A549 (cell line): ENCODE results near the gene ZNRD2. TPM values are rescaled to one million over a fixed set of nuclear protein-coding genes. Genes with fewer than 3 reads are reported as not detected.

ENCODE experiments used
- ATAC-seq, 2 experiments: fragments of 200-7000 bp in 1 of 2; fragments of >200 bp in 1 of 2; cut with Nextera tagmentation in 1 of 2; cut with Tn5 transposase in 1 of 2; 3 replicates each; pipeline versions ENCODE4 v1.8.0 to v1.9.1; 2018 to 2020; ENCODE audit warnings: mild to moderate bottlenecking in 1 of 2, moderate library complexity in 1 of 2
- CTCF ChIA-PET: fragments of 300-600 bp; sonication (Branson Sonifier 250); formaldehyde crosslinking; extraction: SDS; loops from one replicate; lab custom pipeline; 2021; ENCODE audit warnings: antibody characterized with exemption, inconsistent platforms; lab: Yijun Ruan, JAX
- POLR2A ChIA-PET: fragments of 350-600 bp; formaldehyde crosslinking; extraction: SDS; loops from one replicate; lab custom pipeline; 2021; ENCODE audit warnings: antibody characterized with exemption, inconsistent platforms; lab: Yijun Ruan, JAX
- DNase-seq, 2 experiments: peaks; one replicate each; pipeline versions ENCODE4 v3.0.0 to v3.0.0-alpha.2; 2011 to 2016; ENCODE audit warnings: low read depth in 1 of 2, low spot score in 1 of 2
- FAIRE-seq: peaks from 2 replicates; lab custom pipeline; 2011; peaks lifted over from hg19 to GRCh38; lab: Jason Lieb, UNC
- H3K27ac ChIP-seq, 2 experiments: fragments of >200 bp; sonication (Bioruptor Twin); formaldehyde crosslinking; 3 replicates each; pipeline ENCODE4 v1.5.1; 2016 to 2017
- H3K4me1 ChIP-seq: fragments of >200 bp; sonication (Bioruptor Twin); formaldehyde crosslinking; 3 replicates; pipeline ENCODE4 v1.6.1; 2016
- H3K4me2 ChIP-seq: fragments of >200 bp; sonication (Bioruptor Twin); formaldehyde crosslinking; 3 replicates; pipeline ENCODE4 v1.6.1; 2016
- H3K4me3 ChIP-seq: fragments of >200 bp; sonication (Bioruptor Twin); formaldehyde crosslinking; 3 replicates; pipeline ENCODE4 v1.5.1; 2016
- H3K9me3 ChIP-seq: fragments of >200 bp; sonication (Bioruptor Twin); formaldehyde crosslinking; 3 replicates; pipeline ENCODE4 v1.6.1; 2016
- EHMT2 ChIP-seq: fragments of 200-600 bp; sonication (generic); IDR thresholded peaks from 2 replicates; pipeline ENCODE4 v1.6.1; 2016; ENCODE audit warnings: antibody characterized with exemption, low read depth, mild to moderate bottlenecking, moderate library complexity
- ELK1 ChIP-seq: fragments of 150-350 bp; IDR thresholded peaks from 2 replicates; pipeline ENCODE4 v1.6.1; 2014; ENCODE audit warnings: low read depth, mild to moderate bottlenecking, low read length
- EP300 ChIP-seq, 2 experiments: fragments of >200 bp; sonication (Bioruptor Twin); formaldehyde crosslinking; IDR thresholded peaks; 2 replicates in 1 of 2; 3 replicates in 1 of 2; pipeline ENCODE4 v1.6.1; 2016 to 2017
- FOXS1 ChIP-seq: fragments of 250-450 bp; sonication (Bioruptor Pico); IDR thresholded peaks from 2 replicates; pipeline ENCODE4 v1.5.0; 2020; ENCODE audit warnings: mild to moderate bottlenecking, moderate library complexity
- JUN ChIP-seq, 2 experiments: fragments of >200 bp; sonication (Bioruptor Twin); formaldehyde crosslinking; IDR thresholded peaks; 2 replicates in 1 of 2; 3 replicates in 1 of 2; pipeline ENCODE4 v1.6.1; 2016 to 2017
- MAFK ChIP-seq: fragments of 450-650 bp; IDR thresholded peaks from 2 replicates; pipeline ENCODE4 v1.6.1; 2014; ENCODE audit not compliant: partially characterized antibody
- PHF8 ChIP-seq: fragments of 200-600 bp; sonication (generic); IDR thresholded peaks from 2 replicates; pipeline ENCODE4 v1.6.1; 2016; ENCODE audit warnings: low read depth, mild to moderate bottlenecking, antibody characterized with exemption, moderate library complexity, borderline replicate concordance
- POLR2A ChIP-seq: IDR thresholded peaks from 2 replicates; pipeline ENCODE4 v1.6.1; 2012; ENCODE audit warnings: mild to moderate bottlenecking, low read length
- RNF2 ChIP-seq: fragments of 200-600 bp; sonication (generic); IDR thresholded peaks from 2 replicates; pipeline ENCODE4 v1.6.1; 2016; ENCODE audit warnings: low read depth, mild to moderate bottlenecking, antibody characterized with exemption, moderate library complexity, borderline replicate concordance
- SREBF2 ChIP-seq: fragments of 450-650 bp; IDR thresholded peaks from 2 replicates; pipeline ENCODE4 v1.6.1; 2014; ENCODE audit warnings: mild to moderate bottlenecking, moderate library complexity
- WGBS: methylation state at CpG from one replicate; pipeline ENCODE4 v1.1.6; 2017; ENCODE audit errors: missing lambda C conversion rate; 5-methylcytosine and 5-hydroxymethylcytosine counted together
- polyA plus RNA-seq, 4 experiments: library from polyadenylated mRNA; depleted of rRNA in 3 of 4; stranded (reverse); fragments of >200 nt; fragmentation: RNase III in 1 of 4; extraction: RNeasy Plus Mini Kit Qiagen cat#74134 plus additional on column Dnase treatment in 1 of 4; gene quantifications; 2 replicates in 3 of 4; 3 replicates in 1 of 4; pipeline ENCODE4 v1.2.3, GENCODE V29; 2011 to 2017
- TF ChIP-seq, protein P1 (sequence below): IDR thresholded peaks from 2 replicates; pipeline ENCODE4 v1.6.1; 2012; ENCODE audit warnings: low read depth, borderline replicate concordance

The ZNRD2 gene
- polyA plus RNA-seq, 2 of the 4 experiments (the other 2 are of a cell fraction) = 28.2 to 66.1 TPM

DNA sequence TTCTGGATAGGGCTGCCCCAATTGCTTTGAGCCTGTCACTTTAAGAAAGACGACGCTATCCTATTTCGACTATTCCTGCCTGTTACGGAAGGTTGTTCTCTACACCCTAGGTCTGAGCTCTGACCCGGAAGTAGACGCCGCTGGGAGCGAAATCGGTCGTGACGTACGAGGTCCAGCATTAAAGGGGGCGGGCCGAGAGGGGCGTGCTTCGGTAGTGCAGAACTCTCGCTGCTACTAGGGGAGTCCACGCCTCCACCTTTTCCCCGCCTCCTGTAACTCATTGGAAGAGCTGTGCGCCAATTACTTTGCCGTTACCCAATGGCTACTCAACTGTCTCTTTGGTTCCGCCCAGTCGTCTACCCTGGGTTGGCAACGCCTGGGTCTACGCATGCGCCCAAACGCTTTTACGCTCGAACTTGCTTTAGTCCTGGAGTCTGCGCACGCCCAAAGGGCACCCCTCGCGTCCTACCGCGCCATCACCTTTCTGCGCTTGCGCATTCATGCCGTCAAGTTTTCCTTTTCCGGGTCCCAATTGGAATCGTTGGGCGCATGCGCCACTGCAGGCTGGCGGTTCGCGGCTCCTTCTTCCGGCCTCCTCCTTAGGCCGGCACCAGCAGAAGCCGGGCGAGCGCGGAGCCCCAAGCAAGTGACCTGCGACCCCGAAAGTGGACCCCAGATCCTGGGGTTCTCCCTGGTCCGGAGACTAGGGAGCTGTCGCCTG lies 45.1 kb downstream of the ZNRD2 start, which contains the start of gene PCNX3 (continued):
- TF ChIP-seq JUN (IDR thresholded peaks at IDR 0.05) (peak in 1 of 2 experiments; percentile 75; a peak in 3 of 5 replicates), PHF8 (no peak)

GRCh38 chr11:65615950-65616574 lies 45.8 kb downstream of the ZNRD2 start:
- peak overlapping the region; percentile 86 to 98 for H3K27ac ChIP-seq
- 0% methylated on average over 11 of the region's 50 CpGs for WGBS
- POLR2A ChIA-PET = interaction anchor here (0.7 to 1.4 kb wide), 15 partner anchors 13 to 386 kb away, joined by 3 to 9 read pairs (median 4); partner anchors contain the start of genes BANF1, EIF1AD, FAM89B and FIBP
- H3K9me3 ChIP-seq = no peaks in the 10 kb centered on the region
- peak overlapping the region; percentile 87 for H3K4me3 ChIP-seq
- FAIRE-seq (no peak), DNase-seq (peak; percentile 46 to 47), ATAC-seq (peak in 1 of 2 experiments; percentile 2; a peak in 1 of 6 replicates)
- CTCF ChIA-PET = interaction anchor here (0.9 to 20.1 kb wide), 8 partner anchors 10 to 406 kb away, joined by 3 to 249 read pairs (median 6); partner anchors contain the start of genes FAM89B and KCNK7
- peak overlapping the region; percentile 98 for H3K4me2 ChIP-seq
- TF ChIP-seq JUN (IDR thresholded peaks at IDR 0.05) (peak in 1 of 2 experiments; percentile 16; a peak in 2 of 5 replicates), EHMT2 (no peak), EP300 (IDR thresholded peaks at IDR 0.05) (no peak)
- TF ChIP-seq, protein P1, sequence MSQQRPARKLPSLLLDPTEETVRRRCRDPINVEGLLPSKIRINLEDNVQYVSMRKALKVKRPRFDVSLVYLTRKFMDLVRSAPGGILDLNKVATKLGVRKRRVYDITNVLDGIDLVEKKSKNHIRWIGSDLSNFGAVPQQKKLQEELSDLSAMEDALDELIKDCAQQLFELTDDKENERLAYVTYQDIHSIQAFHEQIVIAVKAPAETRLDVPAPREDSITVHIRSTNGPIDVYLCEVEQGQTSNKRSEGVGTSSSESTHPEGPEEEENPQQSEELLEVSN = no peak
- H3K4me1 ChIP-seq = peaks cover 33% of the 10 kb centered on the region

DNA sequence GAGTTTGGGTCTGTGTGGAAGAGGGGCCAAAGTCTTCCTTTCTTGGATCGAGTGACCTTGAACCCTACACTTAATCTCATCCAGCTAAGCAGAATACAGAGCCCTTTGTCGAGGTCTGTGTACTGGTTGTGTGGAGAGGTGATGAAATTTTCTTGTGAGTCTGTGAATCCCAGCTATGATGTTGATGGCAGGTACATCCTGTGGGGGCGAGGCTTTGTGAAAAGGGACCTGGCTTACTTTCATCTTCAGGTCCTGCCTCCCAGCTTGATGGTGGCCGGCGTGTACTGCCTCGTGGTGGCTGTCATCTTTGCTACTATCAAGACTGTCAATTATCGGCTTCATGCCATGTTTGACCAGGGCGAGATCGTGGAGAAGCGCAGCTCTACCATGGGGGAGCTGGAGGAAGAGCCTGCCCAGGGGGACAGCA lies 46.3 kb downstream of the ZNRD2 start:
- TF ChIP-seq SREBF2 (no peak), POLR2A (no peak), FOXS1 (no peak), RNF2 (no peak), MAFK (no peak), ELK1 (no peak)
- ATAC-seq (no peak), DNase-seq (no peak), FAIRE-seq (no peak)
- H3K4me3 ChIP-seq = peak overlapping the region; percentile 87
- ChIA-PET POLR2A (no interaction called here), CTCF (interaction anchor here (1.0 to 1.7 kb wide), 5 partner anchors 10 to 406 kb away, joined by 3 to 17 read pairs (median 4); no protein-coding TSS in a partner anchor)
- peak overlapping the region; percentile 86 to 98 for H3K27ac ChIP-seq
- H3K9me3 ChIP-seq = no peaks in the 10 kb centered on the region
- H3K4me2 ChIP-seq = peak overlapping the region; percentile 98
- WGBS = 59% methylated on average over 9 of the region's 10 CpGs
- peaks cover 28% of the 10 kb centered on the region for H3K4me1 ChIP-seq

- Histone ChIP-seq H3K4me2 (peak overlapping the region; percentile 98), H3K4me3 (peak overlapping the region; percentile 87; the same call in 2 of the 3 replicates), H3K9me3 (no peaks in the 10 kb centered on the region), H3K27ac (peak overlapping the region in 1 of 2 experiments; percentile 98; a peak in 1 of 6 replicates), H3K4me1 (peaks cover 21% of the 10 kb centered on the region)
- no peak for DNase-seq
- ATAC-seq = no peak
- TF ChIP-seq FOXS1 (no peak), MAFK (no peak)
- WGBS = 89% methylated on average over 17 of the region's 17 CpGs
- CTCF ChIA-PET = interaction anchor here (0.6 to 1.7 kb wide), 8 partner anchors 9 to 695 kb away, joined by 3 to 17 read pairs (median 4); no protein-coding TSS in a partner anchor
- POLR2A ChIA-PET = no interaction called here
- FAIRE-seq = no peak
These were observed 47.0 kb downstream of the ZNRD2 start for GRCh38 chr11:65617136-65617850.
